VCaP (cell line): Measurements from ENCODE around the gene CAMKMT.

Experiments
- H3K27ac ChIP-seq: fragments of 450-650 bp; 2 replicates; pipeline ENCODE4 v1.5.1; 2017
- TF ChIP-seq, protein P1 (sequence below): fragments of 450-650 bp; conservative IDR thresholded peaks from 2 replicates; pipeline ENCODE4 v1.5.1; 2017; ENCODE audit warnings: mild to moderate bottlenecking, moderate library complexity

CAMKMT gene

DNA sequence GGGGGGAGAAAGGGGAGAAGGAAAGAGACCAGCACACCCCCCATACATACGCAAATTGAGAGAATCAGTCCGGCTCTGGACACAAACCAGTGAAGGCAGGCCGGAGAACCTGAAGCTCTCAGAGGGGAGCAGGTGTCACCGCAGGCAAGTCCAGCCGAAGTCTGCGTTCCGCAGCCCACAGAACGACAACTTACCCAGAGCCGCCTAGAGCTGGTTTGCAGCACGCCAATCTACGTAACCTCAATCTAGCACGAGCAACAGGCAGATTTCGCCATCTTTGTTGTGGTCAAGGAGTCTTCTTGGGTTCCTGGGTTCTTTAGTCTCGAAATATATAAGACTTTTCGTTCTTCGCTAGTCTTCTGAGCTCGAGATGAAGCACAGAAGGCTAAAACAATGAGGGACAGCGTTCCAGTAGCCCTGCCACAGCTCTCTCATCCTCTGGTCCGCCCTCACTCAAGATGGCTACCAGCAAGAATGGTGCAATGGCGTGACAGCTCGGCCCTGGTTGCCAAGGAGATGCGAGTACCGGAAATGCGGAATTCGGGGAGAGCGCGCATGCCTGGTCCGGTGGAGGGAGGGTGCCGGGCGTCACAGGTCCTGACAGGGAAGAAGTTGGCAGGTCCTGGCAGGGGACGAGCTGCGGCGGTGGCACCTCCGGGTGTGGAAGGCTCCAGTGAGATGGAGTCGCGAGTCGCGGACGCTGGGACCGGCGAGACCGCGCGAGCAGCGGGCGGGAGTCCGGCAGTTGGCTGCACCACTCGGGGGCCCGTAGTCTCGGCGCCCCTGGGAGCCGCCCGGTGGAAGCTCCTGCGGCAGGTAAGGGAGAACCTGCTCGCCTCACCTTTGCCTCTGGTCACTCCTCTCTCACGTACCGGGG lies at the start of gene CAMKMT, which contains the start of gene PREPL:
Gene CAMKMT (plus strand): TSS at position 618 of the 877 bp plus-strand sequence.
Gene PREPL (minus strand): TSS at position 165 of the 877 bp plus-strand sequence. CDS start 15,152 bp downstream, outside the sequence.
- peak within 1 kb of the TSS; percentile 97 for H3K27ac ChIP-seq
- TF ChIP-seq, protein P1, sequence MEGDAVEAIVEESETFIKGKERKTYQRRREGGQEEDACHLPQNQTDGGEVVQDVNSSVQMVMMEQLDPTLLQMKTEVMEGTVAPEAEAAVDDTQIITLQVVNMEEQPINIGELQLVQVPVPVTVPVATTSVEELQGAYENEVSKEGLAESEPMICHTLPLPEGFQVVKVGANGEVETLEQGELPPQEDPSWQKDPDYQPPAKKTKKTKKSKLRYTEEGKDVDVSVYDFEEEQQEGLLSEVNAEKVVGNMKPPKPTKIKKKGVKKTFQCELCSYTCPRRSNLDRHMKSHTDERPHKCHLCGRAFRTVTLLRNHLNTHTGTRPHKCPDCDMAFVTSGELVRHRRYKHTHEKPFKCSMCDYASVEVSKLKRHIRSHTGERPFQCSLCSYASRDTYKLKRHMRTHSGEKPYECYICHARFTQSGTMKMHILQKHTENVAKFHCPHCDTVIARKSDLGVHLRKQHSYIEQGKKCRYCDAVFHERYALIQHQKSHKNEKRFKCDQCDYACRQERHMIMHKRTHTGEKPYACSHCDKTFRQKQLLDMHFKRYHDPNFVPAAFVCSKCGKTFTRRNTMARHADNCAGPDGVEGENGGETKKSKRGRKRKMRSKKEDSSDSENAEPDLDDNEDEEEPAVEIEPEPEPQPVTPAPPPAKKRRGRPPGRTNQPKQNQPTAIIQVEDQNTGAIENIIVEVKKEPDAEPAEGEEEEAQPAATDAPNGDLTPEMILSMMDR = no peak

DNA sequence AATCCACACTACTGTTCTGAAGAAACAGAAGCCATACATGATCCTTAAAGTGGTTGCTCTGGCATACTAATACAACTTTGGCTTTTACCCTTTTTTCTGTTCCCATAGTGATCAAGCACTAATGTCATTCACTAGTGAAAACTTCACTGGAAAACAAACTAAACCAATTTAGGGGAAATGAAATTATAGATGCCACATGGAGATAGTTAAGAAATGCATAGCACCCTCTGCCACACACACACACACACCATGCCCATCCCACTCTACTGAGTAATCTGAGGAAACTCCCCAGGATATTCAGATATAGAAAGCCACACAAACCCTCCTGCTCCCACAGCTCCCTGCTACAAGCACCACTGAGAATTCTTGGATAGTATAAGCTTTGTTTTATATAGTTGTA lies 47.4 kb upstream of the CAMKMT start:
- H3K27ac ChIP-seq = peak overlapping the region; percentile 57
- TF ChIP-seq, protein P1 = no peak

DNA sequence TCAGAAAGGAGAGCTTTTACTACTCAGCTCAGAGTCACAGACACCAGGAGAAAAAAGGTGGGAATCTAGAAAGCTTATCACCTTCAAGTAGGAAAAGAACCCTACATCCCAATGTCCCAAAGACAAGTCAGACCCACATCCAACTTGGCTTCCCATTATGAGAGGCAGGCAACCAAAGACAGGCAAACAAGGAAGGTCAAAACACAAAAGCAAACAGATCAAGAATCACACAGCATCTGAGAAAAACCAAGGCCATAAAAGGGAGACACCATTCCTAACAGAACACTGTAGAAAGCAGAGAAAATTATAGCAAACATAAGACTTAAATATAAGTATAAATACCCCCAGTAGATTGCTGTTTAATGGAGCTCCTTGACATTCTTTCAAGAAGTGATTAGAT lies 45.8 kb upstream of the CAMKMT start:
- TF ChIP-seq, protein P1 = no peak
- peak overlapping the region; percentile 0; the same call in 1 of the 2 replicates for H3K27ac ChIP-seq

DNA sequence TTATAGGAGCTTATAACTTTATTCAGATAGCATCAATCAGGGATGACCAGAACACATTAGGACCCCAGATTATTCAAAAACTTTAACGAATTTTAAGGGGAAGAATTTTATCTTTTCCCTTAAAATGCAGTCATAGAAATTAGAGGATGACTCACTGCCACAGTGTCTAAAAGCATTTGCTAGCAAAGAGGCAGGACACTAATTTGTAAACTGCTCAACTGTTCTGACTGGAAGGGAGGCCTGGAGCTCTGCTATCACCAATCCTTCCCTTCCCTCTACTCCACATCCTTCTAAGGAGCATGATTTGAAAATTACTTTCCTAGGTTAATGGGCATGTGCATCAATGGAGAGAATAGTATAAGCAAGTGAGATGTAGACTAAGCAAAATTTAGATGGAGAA lies 40.9 kb upstream of the CAMKMT start:
- no peak overlapping the region for H3K27ac ChIP-seq
- TF ChIP-seq, protein P1 = no peak

DNA sequence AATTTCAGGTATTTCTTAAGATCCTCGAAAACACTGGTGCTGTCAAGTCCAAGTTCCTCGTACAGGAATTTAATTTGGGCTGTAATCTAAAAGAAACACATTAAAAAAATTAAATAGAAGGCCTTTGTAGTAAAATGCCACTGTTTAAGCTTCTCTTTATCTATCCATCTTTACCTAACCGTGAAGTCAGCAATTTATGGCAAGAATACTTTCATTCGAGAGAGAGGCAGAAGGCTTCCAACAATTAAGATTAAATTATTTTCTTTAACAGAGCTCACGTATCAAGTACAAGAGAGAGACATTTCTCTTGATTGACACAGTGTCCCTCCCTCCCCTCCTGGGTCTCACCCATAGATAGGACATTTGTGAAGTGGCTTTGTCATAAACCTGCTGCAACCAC lies 40.4 kb upstream of the CAMKMT start:
- TF ChIP-seq, protein P1 = no peak
- H3K27ac ChIP-seq = no peak overlapping the region

DNA sequence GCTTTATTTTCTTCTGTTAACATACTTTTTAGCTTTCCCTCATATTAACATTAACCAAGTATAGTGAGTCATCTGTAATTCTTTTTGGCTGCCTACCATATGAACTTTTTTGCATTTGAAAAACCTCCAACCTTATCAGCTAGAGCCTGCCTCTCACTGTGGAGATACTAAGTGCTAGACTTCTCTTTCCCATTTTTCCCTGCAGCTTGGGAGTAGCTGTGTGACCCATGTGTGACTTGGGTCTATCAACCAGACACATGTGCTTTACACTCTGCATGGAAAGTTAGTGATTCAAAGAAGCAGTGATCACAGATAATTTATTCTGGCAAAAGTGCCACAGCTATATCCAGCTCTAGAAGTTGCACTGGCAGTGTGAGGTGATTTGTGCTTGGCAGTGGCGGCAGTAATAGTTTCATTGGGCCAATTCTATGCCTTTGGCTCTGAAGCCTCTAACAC lies 36.7 kb upstream of the CAMKMT start:
- TF ChIP-seq, protein P1 = no peak

DNA sequence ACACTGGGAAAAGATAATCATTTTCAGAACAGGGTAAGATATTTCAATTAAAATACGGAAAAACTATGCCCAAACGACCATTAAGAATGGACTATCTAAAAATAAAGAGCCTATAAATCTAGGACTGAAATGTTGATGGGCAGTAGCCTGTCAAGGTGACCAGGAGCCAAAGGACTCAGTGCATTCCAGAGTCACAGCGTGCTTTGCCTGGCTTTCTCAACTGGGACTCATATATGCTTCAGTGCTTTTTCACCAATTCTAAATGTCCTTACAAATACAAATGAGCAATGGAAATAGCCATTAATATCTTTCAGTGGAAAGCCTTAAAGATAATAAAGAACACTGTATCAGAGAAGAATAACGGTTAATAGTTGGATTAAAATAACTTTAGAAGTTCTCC lies 35.9 kb upstream of the CAMKMT start:
- TF ChIP-seq, protein P1 = no peak
- H3K27ac ChIP-seq = no peak overlapping the region

More for the DNA sequence above, 36.7 kb upstream of the CAMKMT start:
- no peak overlapping the region for H3K27ac ChIP-seq
